Liver (tissue), 9 donors: ENCODE data around the gene KDM4C. TPM values are rescaled to one million over a fixed set of nuclear protein-coding genes. Genes with fewer than 3 reads are reported as not detected.

ENCODE experiments used
- DNase-seq: peaks from one replicate; pipeline ENCODE4 v3.0.0-alpha.2; 2017; ENCODE audit warnings: low spot score
- H3K27ac ChIP-seq, 2 donors: one replicate each; pipeline ENCODE4 v1.7.0; 2013; ENCODE audit warnings: inconsistent platforms in 2 of 2, low read length in 2 of 2, control low read depth in 1 of 2, low read depth in 1 of 2, mild to moderate bottlenecking in 1 of 2
- H3K27me3 ChIP-seq, 4 donors: one replicate each; pipeline versions ENCODE4 v1.6.1 to v1.7.0; 2013; ENCODE audit warnings: low read length in 3 of 4, inconsistent platforms in 1 of 4, mild to moderate bottlenecking in 1 of 4, moderate library complexity in 1 of 4; ENCODE audit not compliant: control insufficient read depth in 4 of 4, insufficient read depth in 4 of 4
- H3K36me3 ChIP-seq, 4 donors: one replicate each; pipeline versions ENCODE4 v1.6.1 to v1.7.0; 2013; ENCODE audit warnings: low read length in 3 of 4, mild to moderate bottlenecking in 3 of 4, low read depth in 1 of 4, moderate library complexity in 1 of 4; ENCODE audit not compliant: control insufficient read depth in 4 of 4, insufficient read depth in 3 of 4
- H3K4me1 ChIP-seq, 4 donors: one replicate each; pipeline versions ENCODE4 v1.6.1 to v1.7.0; 2013; ENCODE audit warnings: low read length in 3 of 4, mild to moderate bottlenecking in 3 of 4, moderate library complexity in 1 of 4; ENCODE audit not compliant: control insufficient read depth in 4 of 4, insufficient read depth in 4 of 4
- H3K4me3 ChIP-seq, 3 donors: one replicate each; pipeline versions ENCODE4 v1.6.1 to v1.7.0; 2013; ENCODE audit warnings: low read length in 3 of 3, control low read depth in 1 of 3, low read depth in 1 of 3, mild to moderate bottlenecking in 1 of 3
- H3K9ac ChIP-seq, 2 donors: one replicate each; pipeline ENCODE4 v1.7.0; 2013; ENCODE audit warnings: low read length in 2 of 2, mild to moderate bottlenecking in 2 of 2, moderate library complexity in 2 of 2, control low read depth in 1 of 2, low read depth in 1 of 2
- H3K9me3 ChIP-seq, 4 donors: one replicate each; pipeline versions ENCODE4 v1.6.1 to v1.7.0; 2013; ENCODE audit warnings: low read length in 3 of 4; ENCODE audit not compliant: control insufficient read depth in 4 of 4
- EGR1 ChIP-seq, 2 donors: IDR thresholded peaks; 2 replicates each; pipeline ENCODE4 v1.6.1; 2016 to 2018; ENCODE audit warnings: antibody characterized with exemption in 2 of 2, low read depth in 2 of 2
- FOXA1 ChIP-seq: IDR thresholded peaks from 2 replicates; pipeline ENCODE4 v1.6.1; 2016; ENCODE audit warnings: antibody characterized with exemption
- FOXA2 ChIP-seq: IDR thresholded peaks from 2 replicates; pipeline ENCODE4 v1.6.1; 2016; ENCODE audit warnings: antibody characterized with exemption
- GABPA ChIP-seq, 2 donors: IDR thresholded peaks in 1 of 2; conservative IDR thresholded peaks in 1 of 2; 2 replicates each; pipeline ENCODE4 v1.6.1; 2016; ENCODE audit warnings: antibody characterized with exemption in 2 of 2, mild to moderate bottlenecking in 1 of 2, moderate library complexity in 1 of 2
- HNF4A ChIP-seq, 2 donors: conservative IDR thresholded peaks; 2 replicates each; pipeline ENCODE4 v1.6.1; 2016; ENCODE audit warnings: antibody characterized with exemption in 2 of 2, mild to moderate bottlenecking in 2 of 2
- HNF4G ChIP-seq: IDR thresholded peaks from 2 replicates; pipeline ENCODE4 v1.6.1; 2016; ENCODE audit warnings: antibody characterized with exemption
- JUND ChIP-seq, 2 donors: IDR thresholded peaks; 2 replicates each; pipeline ENCODE4 v1.6.1; 2016; ENCODE audit warnings: antibody characterized with exemption in 2 of 2
- NR2F2 ChIP-seq: IDR thresholded peaks from 2 replicates; pipeline ENCODE4 v1.6.1; 2016; ENCODE audit warnings: antibody characterized with exemption
- RAD21 ChIP-seq, 2 donors: IDR thresholded peaks; 2 replicates each; pipeline ENCODE4 v1.6.1; 2016; ENCODE audit warnings: antibody characterized with exemption in 2 of 2, mild to moderate bottlenecking in 2 of 2
- SP1 ChIP-seq: IDR thresholded peaks from 2 replicates; pipeline ENCODE4 v1.6.1; 2018; ENCODE audit warnings: antibody characterized with exemption, mild to moderate bottlenecking
- TAF1 ChIP-seq: conservative IDR thresholded peaks from 2 replicates; pipeline ENCODE4 v1.6.1; 2016; ENCODE audit warnings: antibody characterized with exemption, mild to moderate bottlenecking
- YY1 ChIP-seq: IDR thresholded peaks from 2 replicates; pipeline ENCODE4 v1.6.1; 2016; ENCODE audit warnings: antibody characterized with exemption, mild to moderate bottlenecking
- WGBS: extraction: QIAGEN DNeasy Blood & Tissue Kit; methylation state at CpG from one replicate; pipeline ENCODE4 v1.1.7; 2013; 5-methylcytosine and 5-hydroxymethylcytosine counted together
- polyA plus RNA-seq, 2 donors: library from polyadenylated mRNA; stranded (reverse) in 1 of 2; unstranded in 1 of 2; fragments of 200-250 nt in 1 of 2; fragments of >200 nt in 1 of 2; fragmentation: Nextera tagmentation in 1 of 2; extraction: Ambion mirVana in 1 of 2; gene quantifications; one replicate each; pipeline versions ENCODE4 v1.2.1 to v1.2.3, GENCODE V29; 2013 to 2015
- total RNA-seq, 2 donors: library from RNA; depleted of rRNA; stranded (reverse); fragments of >200 nt; gene quantifications; one replicate each; pipeline ENCODE4 v1.2.3, GENCODE V29; 2014
- TF ChIP-seq, protein P1 (sequence below): fragments of 150-350 bp; IDR thresholded peaks from 2 replicates; pipeline ENCODE4 v1.5.1; 2017; ENCODE audit warnings: improper control_type of control experiment, low read depth, low read length; ENCODE audit not compliant: missing input control
- TF ChIP-seq, protein P2 (sequence below): IDR thresholded peaks from 2 replicates; pipeline ENCODE4 v1.6.1; 2016; ENCODE audit warnings: antibody characterized with exemption
- TF ChIP-seq, protein P3 (sequence below): IDR thresholded peaks from 2 replicates; pipeline ENCODE4 v1.6.1; 2016; ENCODE audit warnings: antibody characterized with exemption, mild to moderate bottlenecking
- TF ChIP-seq, protein P4 (sequence below): IDR thresholded peaks from 2 replicates; pipeline ENCODE4 v1.6.1; 2016; ENCODE audit warnings: antibody characterized with exemption
- TF ChIP-seq, protein P5 (sequence below): IDR thresholded peaks from 2 replicates; pipeline ENCODE4 v1.6.1; 2016; ENCODE audit warnings: antibody characterized with exemption
- donor health status: healthy.
- donor health status: healthy.
- donor health status: healthy.
- donor health status: healthy.
- donor health status: healthy.

Gene KDM4C
- total and polyA plus RNA-seq, 4 donors, result 4.3 to 40.2 (median 24.0) TPM

DNA sequence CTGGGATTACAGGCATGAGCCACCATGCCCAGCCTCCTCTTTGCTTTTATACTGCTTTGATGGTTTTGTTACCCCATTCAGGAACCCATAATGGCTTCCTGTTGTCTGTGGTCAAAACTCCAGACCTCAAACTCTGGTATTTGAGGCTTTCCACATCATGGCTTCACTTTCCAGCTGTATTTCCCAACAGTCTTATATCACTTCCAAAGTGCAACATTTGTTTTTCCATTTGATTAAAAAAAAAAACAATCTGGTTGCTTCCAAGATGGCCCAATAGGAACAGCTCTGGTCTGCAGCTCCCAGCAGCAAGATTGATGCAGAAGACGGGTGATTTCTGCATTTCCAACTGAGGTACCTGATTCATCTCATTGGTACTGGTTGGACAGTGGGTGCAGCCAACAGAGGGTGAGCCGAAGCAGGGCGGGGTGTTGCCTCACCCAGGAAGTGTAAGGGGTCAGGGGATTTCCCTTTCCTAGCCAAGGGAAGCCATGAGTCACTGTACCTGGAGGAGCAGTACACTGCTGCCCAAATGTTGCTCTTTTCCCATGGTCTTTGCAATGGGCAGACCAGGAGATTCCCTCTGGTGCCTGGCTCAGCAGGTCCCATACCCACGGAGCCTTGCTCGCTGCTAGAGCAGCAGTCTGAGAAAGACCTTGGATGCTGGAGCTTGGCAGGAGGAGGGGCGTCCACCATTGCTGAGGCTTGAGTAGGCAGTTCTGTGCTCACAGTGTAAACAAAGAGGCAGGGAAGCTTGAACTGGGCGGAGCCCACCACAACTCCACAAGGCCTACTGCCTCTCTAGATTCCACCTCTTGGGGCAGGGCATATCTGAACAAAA is 458.4 kb downstream of the KDM4C start:
- 57% methylated on average over 7 of the region's 7 CpGs for WGBS

More for the DNA sequence above, 458.4 kb downstream of the KDM4C start:
- H3K36me3 ChIP-seq, result no peaks in the 10 kb centered on the region
- H3K9ac ChIP-seq, result no peak overlapping the region
- H3K4me1 ChIP-seq, result no peaks in the 10 kb centered on the region
- no peak for TF ChIP-seq GABPA (IDR thresholded peaks at IDR 0.05 in 1 of 2, conservative IDR thresholded peaks at IDR 0.05 in 1 of 2)
- TF ChIP-seq YY1, result no peak
- TF ChIP-seq, protein P1, sequence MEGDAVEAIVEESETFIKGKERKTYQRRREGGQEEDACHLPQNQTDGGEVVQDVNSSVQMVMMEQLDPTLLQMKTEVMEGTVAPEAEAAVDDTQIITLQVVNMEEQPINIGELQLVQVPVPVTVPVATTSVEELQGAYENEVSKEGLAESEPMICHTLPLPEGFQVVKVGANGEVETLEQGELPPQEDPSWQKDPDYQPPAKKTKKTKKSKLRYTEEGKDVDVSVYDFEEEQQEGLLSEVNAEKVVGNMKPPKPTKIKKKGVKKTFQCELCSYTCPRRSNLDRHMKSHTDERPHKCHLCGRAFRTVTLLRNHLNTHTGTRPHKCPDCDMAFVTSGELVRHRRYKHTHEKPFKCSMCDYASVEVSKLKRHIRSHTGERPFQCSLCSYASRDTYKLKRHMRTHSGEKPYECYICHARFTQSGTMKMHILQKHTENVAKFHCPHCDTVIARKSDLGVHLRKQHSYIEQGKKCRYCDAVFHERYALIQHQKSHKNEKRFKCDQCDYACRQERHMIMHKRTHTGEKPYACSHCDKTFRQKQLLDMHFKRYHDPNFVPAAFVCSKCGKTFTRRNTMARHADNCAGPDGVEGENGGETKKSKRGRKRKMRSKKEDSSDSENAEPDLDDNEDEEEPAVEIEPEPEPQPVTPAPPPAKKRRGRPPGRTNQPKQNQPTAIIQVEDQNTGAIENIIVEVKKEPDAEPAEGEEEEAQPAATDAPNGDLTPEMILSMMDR, result no peak
- TF ChIP-seq EGR1 (IDR thresholded peaks at IDR 0.05; ENCODE audit: low read depth in 2 of 2), result no peak
- no peak for TF ChIP-seq FOXA2
- no peak for TF ChIP-seq FOXA1
- TF ChIP-seq, protein P2, sequence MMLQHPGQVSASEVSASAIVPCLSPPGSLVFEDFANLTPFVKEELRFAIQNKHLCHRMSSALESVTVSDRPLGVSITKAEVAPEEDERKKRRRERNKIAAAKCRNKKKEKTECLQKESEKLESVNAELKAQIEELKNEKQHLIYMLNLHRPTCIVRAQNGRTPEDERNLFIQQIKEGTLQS, result no peak
- TF ChIP-seq, protein P3, sequence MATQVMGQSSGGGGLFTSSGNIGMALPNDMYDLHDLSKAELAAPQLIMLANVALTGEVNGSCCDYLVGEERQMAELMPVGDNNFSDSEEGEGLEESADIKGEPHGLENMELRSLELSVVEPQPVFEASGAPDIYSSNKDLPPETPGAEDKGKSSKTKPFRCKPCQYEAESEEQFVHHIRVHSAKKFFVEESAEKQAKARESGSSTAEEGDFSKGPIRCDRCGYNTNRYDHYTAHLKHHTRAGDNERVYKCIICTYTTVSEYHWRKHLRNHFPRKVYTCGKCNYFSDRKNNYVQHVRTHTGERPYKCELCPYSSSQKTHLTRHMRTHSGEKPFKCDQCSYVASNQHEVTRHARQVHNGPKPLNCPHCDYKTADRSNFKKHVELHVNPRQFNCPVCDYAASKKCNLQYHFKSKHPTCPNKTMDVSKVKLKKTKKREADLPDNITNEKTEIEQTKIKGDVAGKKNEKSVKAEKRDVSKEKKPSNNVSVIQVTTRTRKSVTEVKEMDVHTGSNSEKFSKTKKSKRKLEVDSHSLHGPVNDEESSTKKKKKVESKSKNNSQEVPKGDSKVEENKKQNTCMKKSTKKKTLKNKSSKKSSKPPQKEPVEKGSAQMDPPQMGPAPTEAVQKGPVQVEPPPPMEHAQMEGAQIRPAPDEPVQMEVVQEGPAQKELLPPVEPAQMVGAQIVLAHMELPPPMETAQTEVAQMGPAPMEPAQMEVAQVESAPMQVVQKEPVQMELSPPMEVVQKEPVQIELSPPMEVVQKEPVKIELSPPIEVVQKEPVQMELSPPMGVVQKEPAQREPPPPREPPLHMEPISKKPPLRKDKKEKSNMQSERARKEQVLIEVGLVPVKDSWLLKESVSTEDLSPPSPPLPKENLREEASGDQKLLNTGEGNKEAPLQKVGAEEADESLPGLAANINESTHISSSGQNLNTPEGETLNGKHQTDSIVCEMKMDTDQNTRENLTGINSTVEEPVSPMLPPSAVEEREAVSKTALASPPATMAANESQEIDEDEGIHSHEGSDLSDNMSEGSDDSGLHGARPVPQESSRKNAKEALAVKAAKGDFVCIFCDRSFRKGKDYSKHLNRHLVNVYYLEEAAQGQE, result no peak
- no peak for TF ChIP-seq TAF1
- no peak for TF ChIP-seq SP1
- TF ChIP-seq JUND (IDR thresholded peaks at IDR 0.05), result no peak
- TF ChIP-seq HNF4G, result no peak
- TF ChIP-seq, protein P4, sequence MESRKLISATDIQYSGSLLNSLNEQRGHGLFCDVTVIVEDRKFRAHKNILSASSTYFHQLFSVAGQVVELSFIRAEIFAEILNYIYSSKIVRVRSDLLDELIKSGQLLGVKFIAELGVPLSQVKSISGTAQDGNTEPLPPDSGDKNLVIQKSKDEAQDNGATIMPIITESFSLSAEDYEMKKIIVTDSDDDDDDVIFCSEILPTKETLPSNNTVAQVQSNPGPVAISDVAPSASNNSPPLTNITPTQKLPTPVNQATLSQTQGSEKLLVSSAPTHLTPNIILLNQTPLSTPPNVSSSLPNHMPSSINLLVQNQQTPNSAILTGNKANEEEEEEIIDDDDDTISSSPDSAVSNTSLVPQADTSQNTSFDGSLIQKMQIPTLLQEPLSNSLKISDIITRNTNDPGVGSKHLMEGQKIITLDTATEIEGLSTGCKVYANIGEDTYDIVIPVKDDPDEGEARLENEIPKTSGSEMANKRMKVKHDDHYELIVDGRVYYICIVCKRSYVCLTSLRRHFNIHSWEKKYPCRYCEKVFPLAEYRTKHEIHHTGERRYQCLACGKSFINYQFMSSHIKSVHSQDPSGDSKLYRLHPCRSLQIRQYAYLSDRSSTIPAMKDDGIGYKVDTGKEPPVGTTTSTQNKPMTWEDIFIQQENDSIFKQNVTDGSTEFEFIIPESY, result no peak
- TF ChIP-seq, protein P5, sequence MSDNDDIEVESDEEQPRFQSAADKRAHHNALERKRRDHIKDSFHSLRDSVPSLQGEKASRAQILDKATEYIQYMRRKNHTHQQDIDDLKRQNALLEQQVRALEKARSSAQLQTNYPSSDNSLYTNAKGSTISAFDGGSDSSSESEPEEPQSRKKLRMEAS, result no peak
- no peak for TF ChIP-seq RAD21 (IDR thresholded peaks at IDR 0.05)
- no peak for TF ChIP-seq HNF4A (conservative IDR thresholded peaks at IDR 0.05)
- TF ChIP-seq NR2F2, result no peak
- no peak for DNase-seq
- H3K27ac ChIP-seq, result no peak overlapping the region
- no peaks in the 10 kb centered on the region for H3K27me3 ChIP-seq
- H3K9me3 ChIP-seq, result no peaks in the 10 kb centered on the region
- no peak overlapping the region for H3K4me3 ChIP-seq
